Ectodermal cell (in vitro differentiated cells): ENCODE results near the gene FYN.

Experiments used
- H3K27ac ChIP-seq: 2 replicates; pipeline ENCODE4 v1.7.0; 2013; ENCODE audit warnings: mild to moderate bottlenecking, low read depth, low read length; ENCODE audit not compliant: insufficient read depth, poor library complexity, severe bottlenecking
- H3K27me3 ChIP-seq: 2 replicates; pipeline ENCODE4 v1.7.0; 2013; ENCODE audit warnings: mild to moderate bottlenecking, low read length; ENCODE audit not compliant: insufficient read depth, control insufficient read depth, poor library complexity, severe bottlenecking
- H3K36me3 ChIP-seq: one replicate; pipeline ENCODE4 v1.7.0; 2013; ENCODE audit warnings: low read length; ENCODE audit not compliant: control insufficient read depth, insufficient read depth
- H3K4me1 ChIP-seq: one replicate; pipeline ENCODE4 v1.7.0; 2013; ENCODE audit warnings: low read length; ENCODE audit not compliant: control insufficient read depth, insufficient read depth
- H3K4me3 ChIP-seq: 2 replicates; pipeline ENCODE4 v1.7.0; 2013; ENCODE audit warnings: low read depth, low read length, control low read depth; ENCODE audit not compliant: insufficient read depth
- H3K9me3 ChIP-seq: 2 replicates; pipeline ENCODE4 v1.7.0; 2013; ENCODE audit warnings: mild to moderate bottlenecking, low read length, moderate library complexity; ENCODE audit not compliant: control insufficient read depth
- WGBS, 2 experiments: methylation state at CpG; one replicate each; pipeline ENCODE4 v1.1.7; 2013; ENCODE audit warnings: missing lambda C conversion rate in 2 of 2; 5-methylcytosine and 5-hydroxymethylcytosine counted together

The FYN gene

DNA sequence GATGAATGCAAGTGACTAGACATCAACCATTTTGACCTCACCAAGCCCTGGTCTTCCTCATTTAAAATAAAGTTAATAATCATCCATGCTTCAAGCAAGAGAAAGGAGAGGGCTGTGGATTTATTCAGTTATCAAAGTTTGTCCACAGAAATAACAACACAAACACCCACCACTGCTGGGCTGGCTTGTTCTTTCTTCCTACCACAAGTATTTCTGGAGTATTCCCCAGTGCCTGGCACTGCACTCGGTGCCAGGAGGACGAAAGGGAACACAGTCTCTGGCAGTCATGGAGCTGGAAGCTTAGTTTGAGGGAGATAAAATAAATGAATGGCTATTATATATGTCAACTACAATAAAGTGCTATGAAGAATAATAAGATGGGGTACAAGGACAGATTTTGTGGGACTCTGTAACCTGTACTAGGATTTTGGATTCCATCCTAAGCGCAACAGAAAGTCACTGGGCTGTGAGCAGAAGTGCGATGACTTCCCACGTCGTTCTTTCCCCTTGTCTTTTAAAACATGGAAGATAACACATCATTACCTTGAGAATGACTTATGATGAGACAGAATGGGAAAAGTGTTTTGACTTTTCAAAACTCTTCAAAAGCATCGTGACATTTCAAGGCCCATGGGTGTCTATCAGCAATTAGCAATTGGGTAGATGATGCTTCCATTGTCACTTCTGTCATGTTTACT, 193.1 kb downstream of the FYN start:
- WGBS, 2 experiments, result 96% methylated on average over 7 of the region's 7 CpGs
- Histone ChIP-seq H3K36me3 (peaks cover 19% of the 10 kb centered on the region), H3K27ac (no peak overlapping the region), H3K4me1 (peaks cover 4% of the 10 kb centered on the region), H3K27me3 (no peaks in the 10 kb centered on the region), H3K9me3 (no peaks in the 10 kb centered on the region), H3K4me3 (no peak overlapping the region)

DNA sequence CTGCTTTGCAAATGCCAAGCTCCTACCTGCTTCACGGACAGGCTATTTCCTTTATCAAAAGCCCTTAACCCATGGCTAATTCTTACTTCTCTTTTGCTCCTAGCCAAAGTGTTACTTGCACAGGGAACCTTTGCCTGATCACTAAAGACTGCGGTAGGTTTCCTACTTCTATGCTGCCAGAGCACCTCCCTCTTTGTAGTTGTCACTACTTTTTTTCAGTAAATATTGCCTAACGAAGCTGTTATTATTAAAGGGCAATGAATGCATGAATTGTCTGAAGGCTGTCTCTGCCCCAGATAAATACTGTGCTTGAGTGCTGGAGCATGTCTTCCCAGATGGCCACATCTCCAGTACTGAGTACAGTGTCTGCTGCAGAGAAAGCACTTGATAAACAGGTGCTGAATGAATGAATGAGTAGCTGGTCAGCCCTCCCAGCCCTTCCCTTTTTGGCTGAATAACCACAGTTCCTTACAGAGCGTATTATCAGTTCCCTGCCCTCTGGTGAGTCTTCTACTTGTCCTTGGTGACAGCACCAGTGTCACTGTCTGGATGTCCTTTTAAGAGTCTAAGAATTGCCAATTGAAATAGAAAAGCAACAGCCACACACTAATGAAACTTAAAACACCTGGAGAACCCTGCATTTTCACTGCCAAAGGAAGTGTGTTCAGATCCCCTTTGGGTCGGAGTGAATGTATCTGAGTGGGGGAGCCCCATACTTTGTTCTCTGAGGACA, 194.0 kb downstream of the FYN start:
- Histone ChIP-seq H3K9me3 (no peaks in the 10 kb centered on the region), H3K4me3 (no peak overlapping the region), H3K36me3 (peaks cover 19% of the 10 kb centered on the region), H3K4me1 (peaks cover 5% of the 10 kb centered on the region), H3K27me3 (no peaks in the 10 kb centered on the region), H3K27ac (no peak overlapping the region)
- 92 to 93% methylated on average over 5 of the region's 5 CpGs for WGBS, 2 experiments

DNA sequence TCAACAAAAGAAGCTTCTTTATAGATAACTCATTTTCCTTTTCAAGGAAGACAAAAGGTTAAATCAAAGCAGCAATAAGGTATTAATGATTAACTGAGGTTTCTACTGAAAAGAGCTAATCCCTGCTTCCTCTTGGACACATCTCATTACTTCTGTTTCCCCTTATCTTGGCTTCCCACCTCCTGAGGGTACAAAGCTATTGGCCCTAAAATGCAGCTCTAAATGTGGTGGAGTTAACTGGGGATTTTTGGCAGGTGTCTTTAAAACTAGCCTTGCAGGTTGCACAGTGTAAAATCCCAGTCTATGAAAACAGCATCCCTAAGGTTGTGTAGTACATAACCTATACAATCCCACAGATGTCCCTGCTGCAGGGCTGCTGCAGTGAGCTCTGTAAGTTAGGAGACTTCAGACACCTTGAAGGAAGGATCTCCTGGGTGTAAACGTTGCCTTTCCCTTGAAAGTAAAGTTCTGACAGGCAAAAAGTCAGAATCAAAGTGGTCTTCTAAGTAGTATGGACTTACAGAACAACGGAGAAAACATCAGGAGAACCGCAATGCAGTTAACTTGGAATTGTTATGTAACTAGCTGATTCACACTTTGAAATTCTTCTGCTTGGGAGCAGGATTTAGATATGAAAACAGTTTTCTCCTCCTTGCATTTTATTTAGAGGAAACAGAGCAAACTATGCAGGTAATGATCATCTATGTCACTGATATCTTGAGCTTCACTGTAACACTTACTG, 195.8 kb downstream of the FYN start:
- Histone ChIP-seq H3K36me3 (peaks cover 15% of the 10 kb centered on the region), H3K27me3 (no peaks in the 10 kb centered on the region), H3K4me3 (no peak overlapping the region), H3K9me3 (no peaks in the 10 kb centered on the region), H3K27ac (no peak overlapping the region), H3K4me1 (peaks cover 22% of the 10 kb centered on the region)
- WGBS, 2 experiments, result 31 to 48% methylated on average over 3 of the region's 3 CpGs

DNA sequence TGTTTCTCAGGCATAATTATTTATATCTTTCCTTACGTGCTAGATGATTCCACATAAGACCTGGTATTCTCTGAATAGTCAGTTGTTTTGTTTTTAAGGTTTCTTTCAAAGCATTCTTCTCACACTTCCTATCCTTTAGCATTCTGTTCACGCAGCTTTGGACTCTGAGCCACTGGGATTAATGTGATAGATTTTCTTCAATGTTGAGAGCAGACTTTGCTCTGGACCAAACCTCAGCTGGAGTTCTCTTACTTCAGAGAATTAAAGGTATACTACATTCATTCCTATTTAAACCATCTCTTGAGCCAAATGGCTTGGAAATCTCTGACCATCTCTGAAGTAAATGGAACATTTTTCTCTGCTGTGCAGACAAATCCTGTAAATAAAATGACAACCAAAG, 196.9 kb downstream of the FYN start:
- H3K36me3 ChIP-seq, result peaks cover 14% of the 10 kb centered on the region
- 67 to 100% methylated on average over 1 of the region's 2 CpGs for WGBS, 2 experiments

DNA sequence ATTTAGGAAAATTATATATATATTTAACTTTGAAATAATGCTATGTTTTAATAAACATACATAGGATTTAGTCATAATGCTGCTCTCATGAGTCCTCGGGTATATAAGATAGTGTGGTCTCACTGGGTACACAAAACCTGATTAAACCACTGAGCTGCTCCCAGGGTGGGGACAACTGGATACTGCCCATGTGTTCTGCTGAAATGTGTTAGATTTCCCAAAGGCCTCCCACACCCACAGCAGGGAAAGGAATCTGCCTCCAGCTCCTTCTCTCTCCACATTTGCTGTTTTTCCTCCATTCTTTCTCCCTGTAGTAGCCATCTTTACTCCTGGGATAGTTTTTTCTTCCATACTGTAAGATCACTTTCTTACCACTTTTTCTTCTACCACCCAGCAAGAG, 198.4 kb downstream of the FYN start:
- no peaks in the 10 kb centered on the region for H3K9me3 ChIP-seq
- 90% methylated on average over 1 of the region's 1 CpG; no CpG with 5 or more reads in 1 of the 2 experiments for WGBS, 2 experiments
- peaks cover 22% of the 10 kb centered on the region for H3K4me1 ChIP-seq
- H3K36me3 ChIP-seq, result peaks cover 11% of the 10 kb centered on the region
- H3K27me3 ChIP-seq, result no peaks in the 10 kb centered on the region
- H3K27ac ChIP-seq, result no peak overlapping the region
- no peak overlapping the region for H3K4me3 ChIP-seq

More for the DNA sequence above, 196.9 kb downstream of the FYN start:
- Histone ChIP-seq H3K27me3 (no peaks in the 10 kb centered on the region), H3K9me3 (no peaks in the 10 kb centered on the region), H3K27ac (no peak overlapping the region), H3K4me3 (no peak overlapping the region), H3K4me1 (peaks cover 22% of the 10 kb centered on the region)

DNA sequence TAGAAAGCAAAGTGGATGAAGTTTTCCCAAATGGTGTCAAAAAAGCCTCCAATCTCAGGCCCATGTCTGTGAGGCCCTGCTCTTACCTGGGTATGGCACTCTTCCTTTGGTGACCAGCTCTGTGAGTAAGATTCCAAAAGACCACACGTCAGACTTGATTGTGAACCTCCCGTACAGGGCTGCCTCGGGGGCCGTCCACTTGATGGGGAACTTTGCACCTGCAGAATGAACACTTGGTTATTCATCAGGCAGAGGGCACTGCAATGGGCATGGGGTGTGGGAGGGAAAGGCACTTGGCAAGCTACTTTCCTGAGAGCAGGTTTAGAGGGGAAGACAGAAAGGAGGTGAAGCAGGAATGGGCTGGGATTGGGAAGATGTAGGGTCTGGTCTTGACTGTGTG, 198.8 kb downstream of the FYN start:
- Histone ChIP-seq H3K36me3 (peaks cover 11% of the 10 kb centered on the region), H3K4me1 (peaks cover 22% of the 10 kb centered on the region), H3K9me3 (no peaks in the 10 kb centered on the region), H3K4me3 (no peak overlapping the region), H3K27ac (no peak overlapping the region), H3K27me3 (no peaks in the 10 kb centered on the region)
- 94% methylated on average over 4 of the region's 4 CpGs for WGBS, 2 experiments

DNA sequence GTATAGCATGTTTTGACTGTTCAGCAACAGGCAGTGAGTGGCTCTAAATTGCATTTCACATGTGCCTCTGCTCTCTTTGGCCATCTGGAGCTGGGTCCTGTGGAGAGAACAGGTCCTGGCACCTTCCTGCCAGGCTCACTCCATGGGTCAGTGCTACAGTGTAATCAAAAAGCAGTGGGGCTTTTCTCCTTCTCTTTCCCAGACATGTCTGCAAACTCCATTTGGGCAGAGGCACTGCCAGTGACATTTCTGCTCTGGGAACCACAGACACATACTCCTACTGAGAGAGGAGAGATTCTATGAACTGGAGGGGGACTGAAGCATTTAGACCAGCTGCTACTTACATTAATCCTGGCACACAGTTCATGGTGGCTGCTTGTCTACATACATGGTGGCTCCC, 199.3 kb downstream of the FYN start:
- no peak overlapping the region for H3K27ac ChIP-seq
- no peaks in the 10 kb centered on the region for H3K27me3 ChIP-seq
- H3K36me3 ChIP-seq, result peaks cover 11% of the 10 kb centered on the region
- peaks cover 22% of the 10 kb centered on the region for H3K4me1 ChIP-seq
- no peak overlapping the region for H3K4me3 ChIP-seq
- no peaks in the 10 kb centered on the region for H3K9me3 ChIP-seq

DNA sequence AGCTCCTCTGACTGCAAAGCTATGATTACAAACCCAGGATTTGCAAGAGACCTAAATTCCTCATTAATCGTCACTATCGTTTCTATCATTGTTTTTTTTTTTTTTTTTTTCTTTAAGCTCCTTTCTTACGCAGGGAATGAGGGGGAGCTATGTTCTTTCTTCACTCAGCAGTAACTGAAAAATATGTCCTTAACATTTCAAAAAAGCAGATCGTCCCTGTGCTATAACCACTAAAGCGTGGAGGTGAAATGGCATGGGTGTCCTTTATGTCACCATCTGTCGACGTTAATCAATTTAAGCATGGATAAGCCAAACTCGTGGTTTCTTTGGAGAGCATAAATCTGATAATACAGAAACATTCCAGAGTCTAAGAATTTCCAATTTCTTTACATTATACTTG, 199.7 kb downstream of the FYN start:
- peaks cover 11% of the 10 kb centered on the region for H3K36me3 ChIP-seq
- 84 to 95% methylated on average over 5 to 8 of the region's 8 CpGs for WGBS, 2 experiments

DNA sequence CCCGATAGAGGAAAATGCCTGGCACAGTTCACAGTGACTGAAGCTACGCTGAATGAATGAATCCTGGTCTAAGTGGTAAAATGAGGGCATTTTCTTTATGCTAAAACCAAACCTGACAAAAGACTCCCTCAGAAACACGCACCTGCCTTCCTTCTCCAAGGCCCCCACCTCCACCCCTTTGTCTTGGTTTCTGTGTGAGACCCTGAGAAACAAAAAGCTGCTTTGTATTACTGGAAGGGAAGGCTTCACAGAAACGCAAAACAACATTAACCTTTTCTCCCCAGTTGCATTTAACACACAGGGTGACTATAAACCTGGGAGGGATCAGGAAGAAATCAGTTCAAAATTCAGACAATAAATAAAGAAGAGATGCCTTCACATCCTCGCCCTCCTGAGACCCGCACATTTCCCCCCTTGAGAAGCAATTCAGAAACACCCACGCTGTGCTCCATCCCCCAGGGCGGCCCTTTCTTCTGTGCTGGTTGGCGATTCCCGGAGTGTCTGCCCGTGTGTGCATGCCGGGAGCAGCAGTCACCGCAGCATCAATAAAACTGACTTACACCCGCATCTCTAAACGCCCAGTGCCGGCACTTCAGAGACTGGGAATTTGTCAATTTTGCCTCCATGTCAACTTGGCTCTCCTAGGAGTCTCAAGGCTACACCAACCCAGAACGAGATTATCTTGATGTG, 200.3 kb downstream of the FYN start:
- H3K36me3 ChIP-seq, result peaks cover 11% of the 10 kb centered on the region
- peak overlapping the region; percentile 51 for H3K27ac ChIP-seq
- no peak overlapping the region for H3K4me3 ChIP-seq
- H3K27me3 ChIP-seq, result no peaks in the 10 kb centered on the region
- H3K9me3 ChIP-seq, result no peaks in the 10 kb centered on the region
- 49 to 54% methylated on average over 17 of the region's 17 CpGs for WGBS, 2 experiments
- H3K4me1 ChIP-seq, result peaks cover 22% of the 10 kb centered on the region

More for the DNA sequence above, 199.7 kb downstream of the FYN start:
- no peak overlapping the region for H3K27ac ChIP-seq
- no peaks in the 10 kb centered on the region for H3K9me3 ChIP-seq
- no peaks in the 10 kb centered on the region for H3K27me3 ChIP-seq
- no peak overlapping the region for H3K4me3 ChIP-seq
- peaks cover 22% of the 10 kb centered on the region for H3K4me1 ChIP-seq

DNA sequence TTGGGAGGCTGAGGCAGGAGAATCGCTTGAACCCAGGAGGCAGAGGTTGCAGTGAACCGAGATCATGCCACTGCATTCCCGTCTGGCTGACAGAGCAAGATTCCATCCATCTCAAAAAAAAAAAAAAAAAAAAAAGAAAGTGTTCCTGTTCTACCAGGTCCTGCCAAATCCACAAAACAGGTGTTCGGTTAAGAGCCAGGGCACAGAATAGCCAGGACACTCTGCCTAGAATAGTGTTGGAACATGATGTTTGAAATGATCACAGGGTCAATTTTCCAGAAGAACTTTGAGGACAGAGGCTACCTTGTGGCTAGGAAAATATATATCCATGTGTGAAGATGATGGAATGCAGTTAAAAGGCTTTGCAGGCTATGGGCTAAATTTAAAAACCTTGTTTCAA, 203.9 kb downstream of the FYN start:
- Histone ChIP-seq H3K27me3 (no peaks in the 10 kb centered on the region), H3K27ac (no peak overlapping the region), H3K4me3 (no peak overlapping the region), H3K36me3 (peaks cover 11% of the 10 kb centered on the region), H3K9me3 (no peaks in the 10 kb centered on the region), H3K4me1 (peaks cover 22% of the 10 kb centered on the region)
- 92 to 94% methylated on average over 4 of the region's 4 CpGs for WGBS, 2 experiments
